ENCODE results near the gene ADAMTSL4. TPM values are rescaled to one million over a fixed set of nuclear protein-coding genes. Genes with fewer than 3 reads are reported as not detected.

The ADAMTSL4 gene
- total and polyA plus RNA-seq, 9 of the 15 experiments (the other 6 are each of a cell fraction or from before 2014, with no cell fraction given) = 12.7 to 212 (median 35.6) TPM

DNA sequence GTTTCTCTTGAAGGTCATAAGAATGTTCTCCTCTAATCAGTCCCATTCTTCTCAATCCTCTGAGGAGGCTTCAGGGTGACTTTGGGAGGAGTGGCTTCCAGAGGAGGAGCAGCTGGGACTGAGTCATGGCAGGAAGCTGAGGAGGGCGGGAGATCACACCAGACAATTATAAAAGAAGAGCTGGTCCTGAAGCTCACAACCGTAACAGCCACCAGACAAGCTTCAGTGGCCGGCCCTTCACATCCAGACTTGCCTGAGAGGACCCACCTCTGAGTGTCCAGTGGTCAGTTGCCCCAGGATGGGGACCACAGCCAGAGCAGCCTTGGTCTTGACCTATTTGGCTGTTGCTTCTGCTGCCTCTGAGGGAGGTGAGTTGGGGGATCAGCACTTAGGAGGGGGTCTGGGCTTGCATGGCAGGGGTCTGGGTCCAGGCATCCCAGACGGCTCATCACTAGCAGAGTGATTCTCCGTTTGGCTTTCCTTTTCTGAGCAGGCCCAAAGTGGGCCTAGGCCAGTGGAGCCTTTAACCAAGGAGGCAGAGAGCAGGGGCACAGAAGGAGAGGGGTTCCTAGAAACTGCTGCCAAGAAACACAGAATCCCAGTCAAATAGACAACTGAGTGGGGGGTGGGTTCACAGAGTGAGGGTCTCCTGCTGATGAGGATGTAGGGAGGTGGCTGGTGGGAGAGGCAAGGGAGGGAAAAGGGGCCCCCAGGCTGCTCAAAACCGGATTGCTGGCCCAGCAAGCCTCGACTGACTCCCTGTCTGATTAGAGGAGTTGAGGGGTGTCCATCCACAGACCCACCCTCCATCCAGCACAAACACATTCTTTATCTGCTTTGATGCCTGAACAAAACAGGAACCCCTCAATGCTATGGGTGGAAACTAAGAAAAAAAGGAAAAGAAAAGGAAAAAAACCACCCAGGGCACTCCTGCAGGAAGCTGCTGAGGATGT, 41.0 kb upstream of the ADAMTSL4 start, which contains the start of gene ECM1 (continued):
- TF ChIP-seq, protein P1, sequence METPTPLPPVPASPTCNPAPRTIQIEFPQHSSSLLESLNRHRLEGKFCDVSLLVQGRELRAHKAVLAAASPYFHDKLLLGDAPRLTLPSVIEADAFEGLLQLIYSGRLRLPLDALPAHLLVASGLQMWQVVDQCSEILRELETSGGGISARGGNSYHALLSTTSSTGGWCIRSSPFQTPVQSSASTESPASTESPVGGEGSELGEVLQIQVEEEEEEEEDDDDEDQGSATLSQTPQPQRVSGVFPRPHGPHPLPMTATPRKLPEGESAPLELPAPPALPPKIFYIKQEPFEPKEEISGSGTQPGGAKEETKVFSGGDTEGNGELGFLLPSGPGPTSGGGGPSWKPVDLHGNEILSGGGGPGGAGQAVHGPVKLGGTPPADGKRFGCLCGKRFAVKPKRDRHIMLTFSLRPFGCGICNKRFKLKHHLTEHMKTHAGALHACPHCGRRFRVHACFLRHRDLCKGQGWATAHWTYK (CRISPR knock-in tag; IDR thresholded peaks at IDR 0.05) = peak; percentile 35; the same call in 1 of the 2 replicates
- no peak for TF ChIP-seq ZNF436 (CRISPR knock-in tag; IDR thresholded peaks at IDR 0.05)
- TF ChIP-seq JUN (IDR thresholded peaks at IDR 0.05; ENCODE audit: borderline replicate concordance, low read depth, low read length) = peak; percentile 90
- TF ChIP-seq JUN (CRISPR knock-in tag; IDR thresholded peaks at IDR 0.05; ENCODE audit: borderline replicate concordance) = no peak
- TF ChIP-seq, protein P2, sequence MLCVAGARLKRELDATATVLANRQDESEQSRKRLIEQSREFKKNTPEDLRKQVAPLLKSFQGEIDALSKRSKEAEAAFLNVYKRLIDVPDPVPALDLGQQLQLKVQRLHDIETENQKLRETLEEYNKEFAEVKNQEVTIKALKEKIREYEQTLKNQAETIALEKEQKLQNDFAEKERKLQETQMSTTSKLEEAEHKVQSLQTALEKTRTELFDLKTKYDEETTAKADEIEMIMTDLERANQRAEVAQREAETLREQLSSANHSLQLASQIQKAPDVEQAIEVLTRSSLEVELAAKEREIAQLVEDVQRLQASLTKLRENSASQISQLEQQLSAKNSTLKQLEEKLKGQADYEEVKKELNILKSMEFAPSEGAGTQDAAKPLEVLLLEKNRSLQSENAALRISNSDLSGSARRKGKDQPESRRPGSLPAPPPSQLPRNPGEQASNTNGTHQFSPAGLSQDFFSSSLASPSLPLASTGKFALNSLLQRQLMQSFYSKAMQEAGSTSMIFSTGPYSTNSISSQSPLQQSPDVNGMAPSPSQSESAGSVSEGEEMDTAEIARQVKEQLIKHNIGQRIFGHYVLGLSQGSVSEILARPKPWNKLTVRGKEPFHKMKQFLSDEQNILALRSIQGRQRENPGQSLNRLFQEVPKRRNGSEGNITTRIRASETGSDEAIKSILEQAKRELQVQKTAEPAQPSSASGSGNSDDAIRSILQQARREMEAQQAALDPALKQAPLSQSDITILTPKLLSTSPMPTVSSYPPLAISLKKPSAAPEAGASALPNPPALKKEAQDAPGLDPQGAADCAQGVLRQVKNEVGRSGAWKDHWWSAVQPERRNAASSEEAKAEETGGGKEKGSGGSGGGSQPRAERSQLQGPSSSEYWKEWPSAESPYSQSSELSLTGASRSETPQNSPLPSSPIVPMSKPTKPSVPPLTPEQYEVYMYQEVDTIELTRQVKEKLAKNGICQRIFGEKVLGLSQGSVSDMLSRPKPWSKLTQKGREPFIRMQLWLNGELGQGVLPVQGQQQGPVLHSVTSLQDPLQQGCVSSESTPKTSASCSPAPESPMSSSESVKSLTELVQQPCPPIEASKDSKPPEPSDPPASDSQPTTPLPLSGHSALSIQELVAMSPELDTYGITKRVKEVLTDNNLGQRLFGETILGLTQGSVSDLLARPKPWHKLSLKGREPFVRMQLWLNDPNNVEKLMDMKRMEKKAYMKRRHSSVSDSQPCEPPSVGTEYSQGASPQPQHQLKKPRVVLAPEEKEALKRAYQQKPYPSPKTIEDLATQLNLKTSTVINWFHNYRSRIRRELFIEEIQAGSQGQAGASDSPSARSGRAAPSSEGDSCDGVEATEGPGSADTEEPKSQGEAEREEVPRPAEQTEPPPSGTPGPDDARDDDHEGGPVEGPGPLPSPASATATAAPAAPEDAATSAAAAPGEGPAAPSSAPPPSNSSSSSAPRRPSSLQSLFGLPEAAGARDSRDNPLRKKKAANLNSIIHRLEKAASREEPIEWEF (CRISPR knock-in tag; IDR thresholded peaks at IDR 0.05) = no peak
- TF ChIP-seq POLR2A (conservative IDR thresholded peaks at IDR 0.05) = peak; percentile 83
- TF ChIP-seq YY1 (IDR thresholded peaks at IDR 0.05; ENCODE audit: borderline replicate concordance in 1 of 3, control insufficient read depth in 1 of 3, extremely low read depth in 1 of 3, insufficient read depth in 3 of 3, insufficient read length in 1 of 3, insufficient replicate concordance in 2 of 3, low read depth in 1 of 3, low read length in 2 of 3) = no peak
- TF ChIP-seq HDAC8 (tag; IDR thresholded peaks at IDR 0.05) = no peak
- TF ChIP-seq BRCA1 (IDR thresholded peaks at IDR 0.05) = no peak
- TF ChIP-seq BRCA1 (CRISPR knock-in tag; IDR thresholded peaks at IDR 0.05) = no peak
- TF ChIP-seq, protein P3, sequence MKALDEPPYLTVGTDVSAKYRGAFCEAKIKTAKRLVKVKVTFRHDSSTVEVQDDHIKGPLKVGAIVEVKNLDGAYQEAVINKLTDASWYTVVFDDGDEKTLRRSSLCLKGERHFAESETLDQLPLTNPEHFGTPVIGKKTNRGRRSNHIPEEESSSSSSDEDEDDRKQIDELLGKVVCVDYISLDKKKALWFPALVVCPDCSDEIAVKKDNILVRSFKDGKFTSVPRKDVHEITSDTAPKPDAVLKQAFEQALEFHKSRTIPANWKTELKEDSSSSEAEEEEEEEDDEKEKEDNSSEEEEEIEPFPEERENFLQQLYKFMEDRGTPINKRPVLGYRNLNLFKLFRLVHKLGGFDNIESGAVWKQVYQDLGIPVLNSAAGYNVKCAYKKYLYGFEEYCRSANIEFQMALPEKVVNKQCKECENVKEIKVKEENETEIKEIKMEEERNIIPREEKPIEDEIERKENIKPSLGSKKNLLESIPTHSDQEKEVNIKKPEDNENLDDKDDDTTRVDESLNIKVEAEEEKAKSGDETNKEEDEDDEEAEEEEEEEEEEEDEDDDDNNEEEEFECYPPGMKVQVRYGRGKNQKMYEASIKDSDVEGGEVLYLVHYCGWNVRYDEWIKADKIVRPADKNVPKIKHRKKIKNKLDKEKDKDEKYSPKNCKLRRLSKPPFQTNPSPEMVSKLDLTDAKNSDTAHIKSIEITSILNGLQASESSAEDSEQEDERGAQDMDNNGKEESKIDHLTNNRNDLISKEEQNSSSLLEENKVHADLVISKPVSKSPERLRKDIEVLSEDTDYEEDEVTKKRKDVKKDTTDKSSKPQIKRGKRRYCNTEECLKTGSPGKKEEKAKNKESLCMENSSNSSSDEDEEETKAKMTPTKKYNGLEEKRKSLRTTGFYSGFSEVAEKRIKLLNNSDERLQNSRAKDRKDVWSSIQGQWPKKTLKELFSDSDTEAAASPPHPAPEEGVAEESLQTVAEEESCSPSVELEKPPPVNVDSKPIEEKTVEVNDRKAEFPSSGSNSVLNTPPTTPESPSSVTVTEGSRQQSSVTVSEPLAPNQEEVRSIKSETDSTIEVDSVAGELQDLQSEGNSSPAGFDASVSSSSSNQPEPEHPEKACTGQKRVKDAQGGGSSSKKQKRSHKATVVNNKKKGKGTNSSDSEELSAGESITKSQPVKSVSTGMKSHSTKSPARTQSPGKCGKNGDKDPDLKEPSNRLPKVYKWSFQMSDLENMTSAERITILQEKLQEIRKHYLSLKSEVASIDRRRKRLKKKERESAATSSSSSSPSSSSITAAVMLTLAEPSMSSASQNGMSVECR (CRISPR knock-in tag; IDR thresholded peaks at IDR 0.05) = peak; percentile 55; the same call in 1 of the 2 replicates
- TF ChIP-seq, protein P4, sequence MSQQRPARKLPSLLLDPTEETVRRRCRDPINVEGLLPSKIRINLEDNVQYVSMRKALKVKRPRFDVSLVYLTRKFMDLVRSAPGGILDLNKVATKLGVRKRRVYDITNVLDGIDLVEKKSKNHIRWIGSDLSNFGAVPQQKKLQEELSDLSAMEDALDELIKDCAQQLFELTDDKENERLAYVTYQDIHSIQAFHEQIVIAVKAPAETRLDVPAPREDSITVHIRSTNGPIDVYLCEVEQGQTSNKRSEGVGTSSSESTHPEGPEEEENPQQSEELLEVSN (IDR thresholded peaks at IDR 0.05; ENCODE audit: borderline replicate concordance in 1 of 2, extremely low read depth in 1 of 2, insufficient read depth in 1 of 2, insufficient read length in 1 of 2, low read depth in 1 of 2, low read length in 1 of 2, poor library complexity in 1 of 2, severe bottlenecking in 1 of 2) = peak; percentile 30 to 70

Data from K562 (cell line).